NCI-H1417 (cell line): ENCODE measurements around the gene TMEM240.
"Not testable (repeated sequence)": the region's sequence is repeated elsewhere in the genome, so short reads cannot be mapped to it uniquely, and the experiment has no call there.

Experiments used
- DNase-seq, 3 experiments: peaks; one replicate each; lab custom pipeline; 2025; lab: John Stamatoyannopoulos, UW

The TMEM240 gene

GRCh38 chr1:1495461-1495975 lies 44.9 kb downstream of the TMEM240 start:
- not testable (repeated sequence) for DNase-seq

- not testable (repeated sequence) for DNase-seq
These were observed 46.1 kb downstream of the TMEM240 start for GRCh38 chr1:1494311-1494710.

- DNase-seq, result no peak
These were observed 48.8 kb downstream of the TMEM240 start for GRCh38 chr1:1491601-1492000.

GRCh38 chr1:1490633-1491230 lies 49.7 kb downstream of the TMEM240 start:
- DNase-seq, result no peak

GRCh38 chr1:1489861-1490260 lies 50.6 kb downstream of the TMEM240 start:
- DNase-seq, result no peak

GRCh38 chr1:1489231-1489630 lies 51.2 kb downstream of the TMEM240 start:
- DNase-seq, result no peak

- DNase-seq, result no peak
These were observed 52.7 kb downstream of the TMEM240 start for GRCh38 chr1:1487701-1488100.

- not testable (repeated sequence) for DNase-seq
These were observed 54.6 kb downstream of the TMEM240 start for GRCh38 chr1:1485755-1486317.

- not testable (repeated sequence) for DNase-seq
These were observed 55.3 kb downstream of the TMEM240 start for GRCh38 chr1:1484976-1485750.
